ENCODE measurements around the gene TMEM204.

TMEM204 gene

DNA sequence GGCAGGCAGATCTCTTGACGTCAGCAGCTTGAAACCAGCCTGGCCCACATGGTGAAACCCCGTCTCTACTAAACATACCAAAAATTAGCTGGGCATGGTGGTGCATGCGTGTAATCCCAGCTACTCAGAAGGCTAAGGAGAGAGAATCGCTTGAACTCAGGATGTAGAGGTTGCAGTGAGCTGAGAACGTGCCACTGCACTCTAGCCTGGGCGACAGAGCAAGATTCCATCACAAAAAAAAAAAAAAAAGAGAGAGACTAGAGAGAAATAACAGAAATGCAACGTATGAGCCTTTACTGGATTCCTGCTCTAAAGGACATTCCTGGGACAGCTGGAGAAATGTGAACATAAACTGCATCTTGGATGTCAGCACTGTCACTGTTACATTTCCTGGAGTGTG lies 67.6 kb downstream of the TMEM204 start:
- DNase-seq = no peak

GRCh38 chr16:1601489-1601888 lies 68.0 kb downstream of the TMEM204 start:
- DNase-seq = no peak

DNA sequence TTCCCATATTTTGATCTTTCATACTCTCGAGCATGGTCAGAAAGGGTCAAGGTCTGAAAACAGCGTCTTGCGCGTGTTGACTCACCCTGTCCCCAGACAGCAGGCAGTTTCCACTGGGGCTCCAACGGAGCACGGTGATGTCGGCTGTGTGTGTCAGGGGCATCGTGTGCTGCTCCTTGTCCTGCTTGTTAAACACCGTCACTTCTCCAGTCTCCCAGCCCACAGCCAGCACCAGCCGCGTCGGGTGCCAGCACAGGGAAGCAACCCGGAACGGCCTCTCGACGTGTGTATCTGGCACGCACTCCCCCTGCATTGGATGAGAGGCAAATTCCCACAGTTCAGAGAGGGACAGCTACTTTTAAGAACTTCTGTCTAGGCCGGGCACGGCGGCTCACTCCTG lies 68.8 kb downstream of the TMEM204 start:
- no peak for DNase-seq

Data from T-helper 1 cell (primary cell).